Lung (tissue), 12 donors: ENCODE results near the gene SMC1A. TPM values are rescaled to one million over a fixed set of nuclear protein-coding genes. Genes with fewer than 3 reads are reported as not detected.

ENCODE experiments used
- ATAC-seq: fragments of 200-7000 bp; cut with Tn5 transposase; one replicate; pipeline ENCODE4 v1.9.1; 2020; ENCODE audit warnings: moderate number of reproducible peaks; ENCODE audit not compliant: insufficient read depth, low FRiP score
- DNase-seq, 3 donors: peaks; one replicate each; pipeline ENCODE4 v3.0.0-alpha.2; 2013 to 2017
- H3K27ac ChIP-seq, 2 donors: one replicate each; pipeline ENCODE4 v1.5.1; 2013; ENCODE audit warnings: mild to moderate bottlenecking in 2 of 2, moderate library complexity in 2 of 2, control low read depth in 1 of 2, inconsistent platforms in 1 of 2, low read depth in 1 of 2, low read length in 1 of 2
- H3K27me3 ChIP-seq, 3 donors: one replicate each; pipeline ENCODE4 v1.5.1; 2013; ENCODE audit warnings: low read length in 2 of 3; ENCODE audit not compliant: control insufficient read depth in 3 of 3, insufficient read depth in 3 of 3
- H3K36me3 ChIP-seq, 4 donors: one replicate each; pipeline ENCODE4 v1.5.1; 2013; ENCODE audit warnings: low read length in 4 of 4, mild to moderate bottlenecking in 1 of 4, moderate library complexity in 1 of 4; ENCODE audit not compliant: control insufficient read depth in 4 of 4, insufficient read depth in 4 of 4
- H3K4me1 ChIP-seq, 5 donors: one replicate each; pipeline ENCODE4 v1.5.1; 2013; ENCODE audit warnings: low read length in 5 of 5, mild to moderate bottlenecking in 2 of 5, moderate library complexity in 1 of 5; ENCODE audit not compliant: control insufficient read depth in 5 of 5, insufficient read depth in 5 of 5
- H3K4me3 ChIP-seq: one replicate; pipeline ENCODE4 v1.5.1; 2013; ENCODE audit warnings: mild to moderate bottlenecking, control low read depth, moderate library complexity
- H3K9ac ChIP-seq, 2 donors: one replicate each; pipeline ENCODE4 v1.5.1; 2013; ENCODE audit warnings: low read length in 2 of 2, control low read depth in 1 of 2; ENCODE audit not compliant: insufficient read depth in 1 of 2
- H3K9me3 ChIP-seq, 4 donors: one replicate each; pipeline ENCODE4 v1.5.1; 2013; ENCODE audit warnings: low read length in 3 of 4, mild to moderate bottlenecking in 1 of 4, moderate library complexity in 1 of 4; ENCODE audit not compliant: control insufficient read depth in 4 of 4, insufficient read depth in 3 of 4
- CTCF ChIP-seq: IDR thresholded peaks from 2 replicates; pipeline ENCODE4 v1.5.1; 2012; ENCODE audit warnings: mild to moderate bottlenecking; ENCODE audit errors: control extremely low read depth, extremely low read depth
- WGBS, 2 donors: extraction: QIAGEN DNeasy Blood & Tissue Kit; methylation state at CpG; one replicate each; pipeline ENCODE4 v1.1.7; 2013; 5-methylcytosine and 5-hydroxymethylcytosine counted together
- polyA plus RNA-seq, 2 donors: library from polyadenylated mRNA; stranded (reverse); fragments of 200-250 nt; gene quantifications; one replicate each; pipeline ENCODE4 v1.2.1, GENCODE V29; 2013
- total RNA-seq, 2 donors: library from RNA; depleted of rRNA in 1 of 2; stranded (reverse); fragments of >200 nt in 1 of 2; gene quantifications; one replicate each; pipeline ENCODE4 v1.2.1, GENCODE V29; 2014 to 2021
- donor health status: control.
- donor health status: control.
- donor health status: Bipolar disorder and iron deficiency.
- donor health status: healthy.
- donor health status: DM: yes; HTN: yes; CAD: no.

Gene SMC1A
- total and polyA plus RNA-seq, 4 donors = 11.2 to 56.2 (median 22.4) TPM

GRCh38 chrX:53383376-53384076 lies 38.9 kb downstream of the SMC1A start:
- 93 to 96% methylated on average over 4 of the region's 4 CpGs for WGBS, 2 donors
- ATAC-seq = no peak

GRCh38 chrX:53379747-53380146 lies 42.7 kb downstream of the SMC1A start:
- Histone ChIP-seq H3K4me1 (no peaks in the 10 kb centered on the region), H3K27me3 (peaks cover 0 to 9% (median 0%) of the 10 kb centered on the region in 3 donors), H3K9me3 (peaks cover 0 to 8% (median 0%) of the 10 kb centered on the region in 4 donors), H3K36me3 (peaks cover 24 to 48% (median 39%) of the 10 kb centered on the region in 4 donors), H3K4me3 (no peak overlapping the region), H3K9ac (no peak overlapping the region), H3K27ac (no peak overlapping the region)
- no peak for TF ChIP-seq CTCF
- ATAC-seq (no peak), DNase-seq (no peak)
- 88 to 90% methylated on average over 4 of the region's 4 CpGs for WGBS, 2 donors

More at GRCh38 chrX:53383376-53384076, 38.9 kb downstream of the SMC1A start:
- Histone ChIP-seq H3K9ac (no peak overlapping the region), H3K36me3 (peaks cover 25 to 43% (median 34%) of the 10 kb centered on the region in 4 donors), H3K9me3 (peaks cover 0 to 8% (median 0%) of the 10 kb centered on the region in 4 donors), H3K27ac (no peak overlapping the region), H3K27me3 (peaks cover 0 to 4% (median 0%) of the 10 kb centered on the region in 3 donors), H3K4me3 (no peak overlapping the region), H3K4me1 (no peaks in the 10 kb centered on the region)
- DNase-seq = no peak
- TF ChIP-seq CTCF = no peak

- no peak for ATAC-seq
- Histone ChIP-seq H3K27me3 (peaks cover 0 to 9% (median 0%) of the 10 kb centered on the region in 3 donors), H3K9me3 (peaks cover 0 to 8% (median 0%) of the 10 kb centered on the region in 4 donors), H3K4me1 (no peaks in the 10 kb centered on the region), H3K27ac (no peak overlapping the region), H3K36me3 (peaks cover 22 to 50% (median 39%) of the 10 kb centered on the region in 4 donors), H3K4me3 (no peak overlapping the region), H3K9ac (no peak overlapping the region)
- no peak for TF ChIP-seq CTCF
- WGBS, 2 donors = 92 to 97% methylated on average over 3 of the region's 3 CpGs
- DNase-seq = no peak
These were observed 43.3 kb downstream of the SMC1A start for GRCh38 chrX:53379008-53379710.
